NCI-H2029 treated with DMSO at 0.1 percent for 48 hours (cell line): Measurements from ENCODE around the gene RNF175.

ENCODE experiments used
- DNase-seq: peaks from one replicate; lab custom pipeline; 2025; lab: John Stamatoyannopoulos, UW

RNF175 gene

GRCh38 chr4:153759407-153760316, at the start of gene RNF175:
TSS of gene RNF175 (minus strand) at chr4:153760024. CDS start at chr4:153759862, 162 bp downstream.
- no peak for DNase-seq

GRCh38 chr4:153809307-153809706, 49.5 kb upstream of the RNF175 start:
- no peak for DNase-seq

- no peak for DNase-seq
These were observed 48.4 kb upstream of the RNF175 start for GRCh38 chr4:153808175-153808574.

GRCh38 chr4:153806073-153806472, 46.2 kb upstream of the RNF175 start:
- DNase-seq = no peak

GRCh38 chr4:153804722-153805121, 44.9 kb upstream of the RNF175 start:
- no peak for DNase-seq

GRCh38 chr4:153799694-153800074, 39.9 kb upstream of the RNF175 start:
- DNase-seq = no peak

GRCh38 chr4:153798901-153799693, 39.3 kb upstream of the RNF175 start:
- DNase-seq = no peak

- no peak for DNase-seq
These were observed 38.6 kb upstream of the RNF175 start for GRCh38 chr4:153798420-153798819.

GRCh38 chr4:153794006-153794405, 34.2 kb upstream of the RNF175 start:
- DNase-seq = no peak

GRCh38 chr4:153792618-153793247, 32.9 kb upstream of the RNF175 start:
- no peak for DNase-seq

- DNase-seq = no peak
These were observed 32.2 kb upstream of the RNF175 start for GRCh38 chr4:153791746-153792617.

GRCh38 chr4:153790962-153791551, 31.2 kb upstream of the RNF175 start:
- DNase-seq = no peak

GRCh38 chr4:153790500-153790865, 30.7 kb upstream of the RNF175 start:
- DNase-seq = no peak

- no peak for DNase-seq
These were observed 30.1 kb upstream of the RNF175 start for GRCh38 chr4:153789741-153790499.

- no peak for DNase-seq
These were observed 28.8 kb upstream of the RNF175 start, which contains the start of gene SFRP2 for GRCh38 chr4:153788413-153789276. TSS of gene SFRP2 (minus strand) at chr4:153789083. CDS start at chr4:153788835, 248 bp downstream.

- no peak for DNase-seq
These were observed 28.2 kb upstream of the RNF175 start for GRCh38 chr4:153788051-153788412.

- no peak for DNase-seq
These were observed 27.8 kb upstream of the RNF175 start for GRCh38 chr4:153787575-153787974.

GRCh38 chr4:153787061-153787560, 27.3 kb upstream of the RNF175 start:
- DNase-seq = no peak
